Mesenchymal stem cell (in vitro differentiated cells and primary cell): ENCODE data around the gene BCAR1.
"Not testable (repeated sequence)": the region's sequence is repeated elsewhere in the genome, so short reads cannot be mapped to it uniquely, and the experiment has no call there.

ENCODE experiments used
- DNase-seq: peaks from one replicate; pipeline ENCODE4 v3.0.0-alpha.2; 2013
- H2AFZ ChIP-seq: one replicate; pipeline ENCODE4 v1.6.1; 2013; ENCODE audit warnings: low read depth, mild to moderate bottlenecking, control low read depth, inconsistent platforms, low read length, moderate library complexity
- H2AK5ac ChIP-seq: 2 replicates; pipeline ENCODE4 v1.6.1; 2013; ENCODE audit warnings: low read length, moderate library complexity, mild to moderate bottlenecking, inconsistent platforms; ENCODE audit not compliant: severe bottlenecking
- H2BK120ac ChIP-seq: one replicate; pipeline ENCODE4 v1.6.1; 2013; ENCODE audit warnings: low read depth, mild to moderate bottlenecking, inconsistent platforms, low read length, moderate library complexity
- H2BK12ac ChIP-seq, 2 experiments: one replicate each; pipeline ENCODE4 v1.6.1; 2013; ENCODE audit warnings: inconsistent platforms in 2 of 2, low read length in 2 of 2, mild to moderate bottlenecking in 2 of 2, moderate library complexity in 2 of 2, control low read depth in 1 of 2
- H2BK15ac ChIP-seq: one replicate; pipeline ENCODE4 v1.6.1; 2013; ENCODE audit warnings: mild to moderate bottlenecking, low read depth, inconsistent platforms; ENCODE audit not compliant: poor library complexity, severe bottlenecking
- H2BK5ac ChIP-seq: 2 replicates; pipeline ENCODE4 v1.6.1; 2013; ENCODE audit warnings: low read depth, mild to moderate bottlenecking, low read length, control low read depth, inconsistent platforms; ENCODE audit not compliant: poor library complexity, severe bottlenecking
- H3K14ac ChIP-seq, 2 experiments: one replicate each; pipeline ENCODE4 v1.6.1; 2013; ENCODE audit warnings: inconsistent platforms in 2 of 2, low read length in 2 of 2, control low read depth in 1 of 2, mild to moderate bottlenecking in 1 of 2, moderate library complexity in 1 of 2
- H3K18ac ChIP-seq, 2 experiments: one replicate each; pipeline ENCODE4 v1.6.1; 2013; ENCODE audit warnings: inconsistent platforms in 2 of 2, low read length in 2 of 2, control low read depth in 1 of 2, low read depth in 1 of 2, mild to moderate bottlenecking in 1 of 2
- H3K23ac ChIP-seq, 2 experiments: one replicate each; pipeline ENCODE4 v1.6.1; 2013; ENCODE audit warnings: inconsistent platforms in 2 of 2, low read length in 2 of 2, mild to moderate bottlenecking in 2 of 2, moderate library complexity in 2 of 2, control low read depth in 1 of 2
- H3K27ac ChIP-seq: 2 replicates; pipeline ENCODE4 v1.5.1; 2013; ENCODE audit warnings: mild to moderate bottlenecking, moderate library complexity, low read length, control low read depth, inconsistent platforms; ENCODE audit not compliant: poor library complexity, severe bottlenecking
- H3K27me3 ChIP-seq, 2 experiments: 2 replicates each; pipeline versions ENCODE4 v1.6.1 to v1.7.0; 2013; ENCODE audit warnings: low read length in 2 of 2, mild to moderate bottlenecking in 2 of 2, moderate library complexity in 2 of 2, control low read depth in 1 of 2, inconsistent platforms in 1 of 2; ENCODE audit not compliant: control insufficient read depth in 1 of 2, insufficient read depth in 1 of 2
- H3K36me3 ChIP-seq, 2 experiments: 2 replicates each; pipeline versions ENCODE4 v1.6.1 to v1.7.0; 2013; ENCODE audit warnings: low read length in 2 of 2, control low read depth in 1 of 2, inconsistent platforms in 1 of 2, low read depth in 1 of 2, mild to moderate bottlenecking in 1 of 2; ENCODE audit not compliant: insufficient read depth in 2 of 2, control insufficient read depth in 1 of 2
- H3K4ac ChIP-seq, 2 experiments: one replicate each; pipeline ENCODE4 v1.6.1; 2013; ENCODE audit warnings: inconsistent platforms in 2 of 2, low read length in 2 of 2, mild to moderate bottlenecking in 2 of 2, moderate library complexity in 2 of 2, control low read depth in 1 of 2, low read depth in 1 of 2
- H3K4me1 ChIP-seq: 2 replicates; pipeline ENCODE4 v1.6.1; 2013; ENCODE audit warnings: low read depth, low read length, control low read depth; ENCODE audit not compliant: control insufficient read depth, insufficient read depth
- H3K4me2 ChIP-seq: 2 replicates; pipeline ENCODE4 v1.6.1; 2013; ENCODE audit warnings: low read length, mild to moderate bottlenecking, inconsistent platforms; ENCODE audit not compliant: poor library complexity, severe bottlenecking
- H3K4me3 ChIP-seq, 2 experiments: 2 replicates each; pipeline versions ENCODE4 v1.5.1 to v1.7.0; 2013; ENCODE audit warnings: low read length in 2 of 2, mild to moderate bottlenecking in 2 of 2, control low read depth in 1 of 2, low read depth in 1 of 2; ENCODE audit not compliant: insufficient read depth in 1 of 2
- H3K79me1 ChIP-seq: replicated peaks from 2 replicates; pipeline ENCODE4 v1.6.1; 2013; ENCODE audit warnings: mild to moderate bottlenecking, control low read depth, low read length, inconsistent platforms; ENCODE audit not compliant: poor library complexity, severe bottlenecking
- H3K9ac ChIP-seq: 2 replicates; pipeline ENCODE4 v1.7.0; 2013; ENCODE audit warnings: mild to moderate bottlenecking, low read length, moderate library complexity
- H3K9me3 ChIP-seq: 2 replicates; pipeline ENCODE4 v1.7.0; 2013; ENCODE audit warnings: mild to moderate bottlenecking, low read length; ENCODE audit not compliant: control insufficient read depth
- H4K8ac ChIP-seq: one replicate; pipeline ENCODE4 v1.6.1; 2013; ENCODE audit warnings: inconsistent platforms, mild to moderate bottlenecking, low read length, moderate library complexity
- H4K91ac ChIP-seq: one replicate; pipeline ENCODE4 v1.6.1; 2013; ENCODE audit warnings: mild to moderate bottlenecking, low read length, inconsistent platforms
- WGBS: methylation state at CpG from one replicate; pipeline ENCODE4 v1.1.7; 2013; ENCODE audit warnings: mixed read lengths; 5-methylcytosine and 5-hydroxymethylcytosine counted together

Gene BCAR1

GRCh38 chr16:75286389-75286788 is 35.0 kb upstream of the BCAR1 start:
- H4K8ac ChIP-seq, result no peak overlapping the region
- no peak overlapping the region for H3K23ac ChIP-seq
- peaks cover 18 to 21% of the 10 kb centered on the region in 2 experiments for H3K36me3 ChIP-seq
- no peak overlapping the region for H2AFZ ChIP-seq
- H3K4ac ChIP-seq, result no peak overlapping the region
- no peak overlapping the region for H2BK5ac ChIP-seq
- peaks cover 6% of the 10 kb centered on the region for H3K4me1 ChIP-seq
- H2BK15ac ChIP-seq, result no peak overlapping the region
- WGBS, result over 99% methylated on average over 5 of the region's 6 CpGs
- no peak overlapping the region for H3K9ac ChIP-seq
- no peak overlapping the region for H2BK120ac ChIP-seq
- no peak overlapping the region for H3K18ac ChIP-seq
- H3K9me3 ChIP-seq, result no peaks in the 10 kb centered on the region
- no peak overlapping the region for H3K4me3 ChIP-seq
- no peak overlapping the region for H2AK5ac ChIP-seq
- DNase-seq, result no peak
- H3K27ac ChIP-seq, result no peak overlapping the region
- H4K91ac ChIP-seq, result no peak overlapping the region
- no peak overlapping the region for H3K14ac ChIP-seq
- no peaks in the 10 kb centered on the region for H3K27me3 ChIP-seq
- peaks cover 6% of the 10 kb centered on the region for H3K79me1 ChIP-seq
- no peak overlapping the region for H2BK12ac ChIP-seq
- no peak overlapping the region for H3K4me2 ChIP-seq

GRCh38 chr16:75282466-75283281 is 31.2 kb upstream of the BCAR1 start:
- Histone ChIP-seq H3K4me2 (no peak overlapping the region), H4K91ac (no peak overlapping the region), H2BK12ac (no peak overlapping the region), H2BK15ac (no peak overlapping the region), H3K9me3 (no peaks in the 10 kb centered on the region), H4K8ac (no peak overlapping the region), H3K27me3 (no peaks in the 10 kb centered on the region), H3K4ac (no peak overlapping the region), H3K4me1 (peaks cover 15% of the 10 kb centered on the region), H2AK5ac (no peak overlapping the region), H3K27ac (no peak overlapping the region), H3K36me3 (peaks cover 4% of the 10 kb centered on the region in 2 experiments), H3K23ac (no peak overlapping the region), H3K18ac (no peak overlapping the region), H2AFZ (no peak overlapping the region), H3K14ac (no peak overlapping the region), H3K9ac (no peak overlapping the region), H3K79me1 (peaks cover 3% of the 10 kb centered on the region), H3K4me3 (no peak overlapping the region), H2BK5ac (no peak overlapping the region), H2BK120ac (no peak overlapping the region)
- no peak for DNase-seq
- 91% methylated on average over 11 of the region's 11 CpGs for WGBS

- DNase-seq, result no peak
Observed at GRCh38 chr16:75281826-75282225, 30.4 kb upstream of the BCAR1 start.

GRCh38 chr16:75281009-75281408 is 29.6 kb upstream of the BCAR1 start:
- not testable (repeated sequence) for H3K14ac ChIP-seq, H4K91ac ChIP-seq, H2BK15ac ChIP-seq, H3K4ac ChIP-seq, H2BK120ac ChIP-seq, H2BK12ac ChIP-seq, H2AFZ ChIP-seq, H3K9ac ChIP-seq, H3K36me3 ChIP-seq, H3K27ac ChIP-seq, H3K27me3 ChIP-seq, H3K23ac ChIP-seq, H3K4me3 ChIP-seq, H3K18ac ChIP-seq, H3K79me1 ChIP-seq, H2BK5ac ChIP-seq, H3K4me2 ChIP-seq, DNase-seq, H3K9me3 ChIP-seq, H4K8ac ChIP-seq
- peak overlapping the region; percentile 73 for H2AK5ac ChIP-seq
- H3K4me1 ChIP-seq, result peaks cover 14% of the 10 kb centered on the region
- 100% methylated on average over 2 of the region's 2 CpGs for WGBS

More at GRCh38 chr16:75281826-75282225, 30.4 kb upstream of the BCAR1 start:
- H3K9ac ChIP-seq, result no peak overlapping the region
- no peak overlapping the region for H2BK12ac ChIP-seq
- H3K27me3 ChIP-seq, result no peaks in the 10 kb centered on the region
- H3K14ac ChIP-seq, result no peak overlapping the region
- peaks cover 3 to 4% of the 10 kb centered on the region in 2 experiments for H3K36me3 ChIP-seq
- H3K27ac ChIP-seq, result no peak overlapping the region
- 98% methylated on average over 6 of the region's 6 CpGs for WGBS
- H3K79me1 ChIP-seq, result peaks cover 2% of the 10 kb centered on the region
- H2AK5ac ChIP-seq, result no peak overlapping the region
- H2BK5ac ChIP-seq, result no peak overlapping the region
- no peaks in the 10 kb centered on the region for H3K9me3 ChIP-seq
- no peak overlapping the region for H2BK15ac ChIP-seq
- no peak overlapping the region for H3K4me2 ChIP-seq
- H4K91ac ChIP-seq, result no peak overlapping the region
- peaks cover 14% of the 10 kb centered on the region for H3K4me1 ChIP-seq
- H2AFZ ChIP-seq, result no peak overlapping the region
- H3K23ac ChIP-seq, result no peak overlapping the region
- no peak overlapping the region for H2BK120ac ChIP-seq
- no peak overlapping the region for H3K18ac ChIP-seq
- no peak overlapping the region for H3K4ac ChIP-seq
- no peak overlapping the region for H4K8ac ChIP-seq
- H3K4me3 ChIP-seq, result no peak overlapping the region
